SK-N-SH (cell line): ENCODE results near the gene MKRN2. TPM values are rescaled to one million over a fixed set of nuclear protein-coding genes. Genes with fewer than 3 reads are reported as not detected.
"Not testable (repeated sequence)": the region's sequence is repeated elsewhere in the genome, so short reads cannot be mapped to it uniquely, and the experiment has no call there.

Source experiments
- CTCF ChIA-PET: fragments of 300-600, 350-600 bp; formaldehyde crosslinking; extraction: SDS; loops from one replicate; lab custom pipeline; 2021; lab: Yijun Ruan, JAX
- POLR2A ChIA-PET: fragments of 350-600 bp; sonication (Branson Sonifier 250); formaldehyde crosslinking; extraction: SDS; loops from one replicate; lab custom pipeline; 2020; ENCODE audit warnings: antibody characterized with exemption, inconsistent platforms; lab: Yijun Ruan, JAX
- DNase-seq: peaks from one replicate; pipeline ENCODE4 v3.0.0; 2012
- H2AFZ ChIP-seq: fragments of 200-600 bp; sonication (generic); 2 replicates; pipeline ENCODE4 v1.8.1; 2016; ENCODE audit warnings: antibody characterized with exemption, mild to moderate bottlenecking, low read depth
- H3F3A ChIP-seq: fragments of 200-600 bp; sonication (generic); replicated peaks from 2 replicates; pipeline ENCODE3; 2016; ENCODE audit warnings: antibody characterized with exemption, mild to moderate bottlenecking; ENCODE audit not compliant: insufficient read depth
- H3K27ac ChIP-seq, 2 experiments: fragments of 200-500 bp in 1 of 2; fragments of 200-600 bp in 1 of 2; sonication (Bioruptor generic) in 1 of 2; sonication (generic), shearing (Covaris generic) in 1 of 2; 2 replicates each; pipeline versions ENCODE4 v1.5.1 to v1.6.1; 2014 to 2016; ENCODE audit warnings: low read depth in 2 of 2, inconsistent platforms in 1 of 2, low read length in 1 of 2, mild to moderate bottlenecking in 1 of 2, mixed read lengths in 1 of 2
- H3K27me3 ChIP-seq: fragments of 200-600 bp; sonication (generic), shearing (Covaris generic); 2 replicates; pipeline ENCODE4 v1.6.1; 2016; ENCODE audit warnings: mixed run types; ENCODE audit not compliant: insufficient read depth
- H3K36me3 ChIP-seq, 2 experiments: fragments of 200-500 bp in 1 of 2; fragments of 200-600 bp in 1 of 2; sonication (Bioruptor generic) in 1 of 2; sonication (generic) in 1 of 2; replicated peaks in 1 of 2; 2 replicates each; pipeline versions ENCODE3 to v1.5.1; 2014 to 2016; ENCODE audit warnings: low read length in 1 of 2, mild to moderate bottlenecking in 1 of 2; ENCODE audit not compliant: insufficient read depth in 2 of 2, control insufficient read depth in 1 of 2
- H3K4me1 ChIP-seq, 2 experiments: fragments of 200-500 bp in 1 of 2; fragments of 200-600 bp in 1 of 2; sonication (Bioruptor generic) in 1 of 2; sonication (generic), shearing (Covaris generic) in 1 of 2; 2 replicates each; pipeline versions ENCODE4 v1.5.1 to v1.6.1; 2014 to 2016; ENCODE audit warnings: low read depth in 1 of 2, low read length in 1 of 2, mixed run types in 1 of 2; ENCODE audit not compliant: insufficient read depth in 2 of 2, control insufficient read depth in 1 of 2
- H3K4me2 ChIP-seq: fragments of 200-600 bp; sonication (generic), shearing (Covaris generic); 2 replicates; pipeline ENCODE4 v1.6.1; 2017; ENCODE audit warnings: mixed run types
- H3K4me3 ChIP-seq, 2 experiments: fragments of 200-500 bp in 1 of 2; fragments of 200-600 bp in 1 of 2; sonication (Bioruptor generic) in 1 of 2; sonication (generic), shearing (Covaris generic) in 1 of 2; 2 replicates each; pipeline versions ENCODE4 v1.5.1 to v1.8.1; 2014 to 2016; ENCODE audit warnings: low read depth in 2 of 2, inconsistent platforms in 1 of 2, low read length in 1 of 2, mild to moderate bottlenecking in 1 of 2, mixed read lengths in 1 of 2, moderate library complexity in 1 of 2
- H3K79me2 ChIP-seq: fragments of 200-600 bp; sonication (generic); 2 replicates; pipeline ENCODE4 v1.8.1; 2017; ENCODE audit warnings: mild to moderate bottlenecking; ENCODE audit not compliant: insufficient read depth
- H3K9ac ChIP-seq: fragments of 200-600 bp; sonication (generic); 2 replicates; pipeline ENCODE4 v1.6.1; 2017; ENCODE audit warnings: mixed run types
- H3K9me2 ChIP-seq: fragments of 200-600 bp; sonication (generic); 2 replicates; pipeline ENCODE4 v1.6.1; 2017; ENCODE audit warnings: mixed run types
- H3K9me3 ChIP-seq: fragments of 200-600 bp; sonication (generic); 2 replicates; pipeline ENCODE4 v1.6.1; 2017; ENCODE audit warnings: mixed run types, mild to moderate bottlenecking, moderate library complexity
- H4K20me1 ChIP-seq: fragments of 200-600 bp; sonication (generic); 2 replicates; pipeline ENCODE4 v1.6.1; 2017; ENCODE audit warnings: mild to moderate bottlenecking, mixed run types; ENCODE audit not compliant: insufficient read depth
- FOSL2 ChIP-seq: IDR thresholded peaks from 2 replicates; pipeline ENCODE4 v1.4.0; 2012; ENCODE audit warnings: low read depth, mild to moderate bottlenecking, moderate library complexity, borderline replicate concordance
- FOXM1 ChIP-seq: IDR thresholded peaks from 2 replicates; pipeline ENCODE4 v1.4.0; 2012; ENCODE audit warnings: low read depth, mild to moderate bottlenecking
- MEF2A ChIP-seq: IDR thresholded peaks from 2 replicates; pipeline ENCODE4 v1.4.0; 2012; ENCODE audit warnings: low read depth, borderline replicate concordance
- POLR2AphosphoS5 ChIP-seq: IDR thresholded peaks from 2 replicates; pipeline ENCODE4 v1.6.1; 2012; ENCODE audit warnings: low read depth, low read length
- RCOR1 ChIP-seq: fragments of 150-350 bp; IDR thresholded peaks from 2 replicates; pipeline ENCODE4 v1.6.1; 2017; ENCODE audit warnings: antibody characterized with exemption, low read length
- RXRA ChIP-seq: IDR thresholded peaks from 2 replicates; pipeline ENCODE4 v1.4.0; 2012; ENCODE audit warnings: low read depth, mild to moderate bottlenecking, borderline replicate concordance
- SIN3A ChIP-seq: IDR thresholded peaks from 2 replicates; pipeline ENCODE4 v1.6.1; 2012; ENCODE audit warnings: low read depth, mild to moderate bottlenecking, low read length, moderate library complexity, borderline replicate concordance
- SMC3 ChIP-seq: IDR thresholded peaks from 2 replicates; pipeline ENCODE4 v1.6.1; 2012; ENCODE audit warnings: low read depth, low read length, improper control_type of control experiment
- TAF1 ChIP-seq: IDR thresholded peaks from 2 replicates; pipeline ENCODE4 v1.6.1; 2012; ENCODE audit warnings: low read depth, mild to moderate bottlenecking, low read length, moderate library complexity, borderline replicate concordance
- TCF12 ChIP-seq: IDR thresholded peaks from 2 replicates; pipeline ENCODE4 v1.4.0; 2012
- TEAD4 ChIP-seq: IDR thresholded peaks from 2 replicates; pipeline ENCODE4 v1.4.0; 2012; ENCODE audit warnings: mild to moderate bottlenecking, borderline replicate concordance; ENCODE audit not compliant: insufficient read depth
- WGBS: methylation state at CpG from one replicate; pipeline ENCODE4 v1.1.6; 2017; ENCODE audit warnings: low lambda C conversion rate; 5-methylcytosine and 5-hydroxymethylcytosine counted together
- polyA plus RNA-seq, 3 experiments: library from polyadenylated mRNA; depleted of rRNA; stranded (reverse); fragments of >200 nt; gene quantifications; 2 replicates each; pipeline ENCODE4 v1.2.3, GENCODE V29; 2012
- TF ChIP-seq, protein P1 (sequence below): IDR thresholded peaks from 2 replicates; pipeline ENCODE4 v1.4.0; 2012; ENCODE audit warnings: low read depth, borderline replicate concordance
- TF ChIP-seq, protein P2 (sequence below): fragments of 200-600 bp; sonication (generic); IDR thresholded peaks from 2 replicates; pipeline ENCODE4 v1.6.1; 2017; ENCODE audit warnings: antibody characterized with exemption, mild to moderate bottlenecking, moderate library complexity
- TF ChIP-seq, protein P3 (sequence below): fragments of 150-350 bp; IDR thresholded peaks from 2 replicates; pipeline ENCODE4 v1.6.1; 2017; ENCODE audit warnings: antibody characterized with exemption, low read length, low read depth, borderline replicate concordance
- TF ChIP-seq, protein P4 (sequence below): IDR thresholded peaks from 2 replicates; pipeline ENCODE4 v1.4.0; 2012; ENCODE audit warnings: low read depth, borderline replicate concordance
- TF ChIP-seq, protein P5 (sequence below): fragments of 150-350 bp; IDR thresholded peaks from 2 replicates; pipeline ENCODE4 v1.6.1; 2016; ENCODE audit warnings: mild to moderate bottlenecking, low read depth, low read length

MKRN2 gene
- polyA plus RNA-seq, 1 of the 3 experiments (the other 2 are of a cell fraction) = 29.8 TPM

DNA sequence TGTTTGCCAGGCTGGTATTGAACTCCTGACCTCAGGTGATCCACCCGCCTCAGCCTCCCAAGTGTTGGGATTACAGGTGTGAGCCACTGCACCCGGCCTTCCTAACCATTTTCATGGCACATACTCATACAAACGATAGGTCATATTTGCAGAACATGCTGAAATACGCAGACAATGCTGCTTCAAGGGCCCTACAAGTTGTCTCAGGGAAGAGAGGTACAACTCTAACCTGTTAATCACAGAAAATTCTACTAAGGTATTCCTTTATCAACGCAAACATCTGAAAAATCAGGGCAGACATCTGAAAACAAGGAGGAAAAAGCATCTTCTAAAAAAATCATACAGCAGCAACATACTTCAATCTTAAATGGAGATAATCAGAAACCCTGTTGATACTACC lies 67.2 kb downstream of the MKRN2 start (continued):
- TF ChIP-seq, protein P1, sequence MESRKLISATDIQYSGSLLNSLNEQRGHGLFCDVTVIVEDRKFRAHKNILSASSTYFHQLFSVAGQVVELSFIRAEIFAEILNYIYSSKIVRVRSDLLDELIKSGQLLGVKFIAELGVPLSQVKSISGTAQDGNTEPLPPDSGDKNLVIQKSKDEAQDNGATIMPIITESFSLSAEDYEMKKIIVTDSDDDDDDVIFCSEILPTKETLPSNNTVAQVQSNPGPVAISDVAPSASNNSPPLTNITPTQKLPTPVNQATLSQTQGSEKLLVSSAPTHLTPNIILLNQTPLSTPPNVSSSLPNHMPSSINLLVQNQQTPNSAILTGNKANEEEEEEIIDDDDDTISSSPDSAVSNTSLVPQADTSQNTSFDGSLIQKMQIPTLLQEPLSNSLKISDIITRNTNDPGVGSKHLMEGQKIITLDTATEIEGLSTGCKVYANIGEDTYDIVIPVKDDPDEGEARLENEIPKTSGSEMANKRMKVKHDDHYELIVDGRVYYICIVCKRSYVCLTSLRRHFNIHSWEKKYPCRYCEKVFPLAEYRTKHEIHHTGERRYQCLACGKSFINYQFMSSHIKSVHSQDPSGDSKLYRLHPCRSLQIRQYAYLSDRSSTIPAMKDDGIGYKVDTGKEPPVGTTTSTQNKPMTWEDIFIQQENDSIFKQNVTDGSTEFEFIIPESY = no peak
- TF ChIP-seq, protein P2, sequence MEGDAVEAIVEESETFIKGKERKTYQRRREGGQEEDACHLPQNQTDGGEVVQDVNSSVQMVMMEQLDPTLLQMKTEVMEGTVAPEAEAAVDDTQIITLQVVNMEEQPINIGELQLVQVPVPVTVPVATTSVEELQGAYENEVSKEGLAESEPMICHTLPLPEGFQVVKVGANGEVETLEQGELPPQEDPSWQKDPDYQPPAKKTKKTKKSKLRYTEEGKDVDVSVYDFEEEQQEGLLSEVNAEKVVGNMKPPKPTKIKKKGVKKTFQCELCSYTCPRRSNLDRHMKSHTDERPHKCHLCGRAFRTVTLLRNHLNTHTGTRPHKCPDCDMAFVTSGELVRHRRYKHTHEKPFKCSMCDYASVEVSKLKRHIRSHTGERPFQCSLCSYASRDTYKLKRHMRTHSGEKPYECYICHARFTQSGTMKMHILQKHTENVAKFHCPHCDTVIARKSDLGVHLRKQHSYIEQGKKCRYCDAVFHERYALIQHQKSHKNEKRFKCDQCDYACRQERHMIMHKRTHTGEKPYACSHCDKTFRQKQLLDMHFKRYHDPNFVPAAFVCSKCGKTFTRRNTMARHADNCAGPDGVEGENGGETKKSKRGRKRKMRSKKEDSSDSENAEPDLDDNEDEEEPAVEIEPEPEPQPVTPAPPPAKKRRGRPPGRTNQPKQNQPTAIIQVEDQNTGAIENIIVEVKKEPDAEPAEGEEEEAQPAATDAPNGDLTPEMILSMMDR = no peak
- TF ChIP-seq, protein P3, sequence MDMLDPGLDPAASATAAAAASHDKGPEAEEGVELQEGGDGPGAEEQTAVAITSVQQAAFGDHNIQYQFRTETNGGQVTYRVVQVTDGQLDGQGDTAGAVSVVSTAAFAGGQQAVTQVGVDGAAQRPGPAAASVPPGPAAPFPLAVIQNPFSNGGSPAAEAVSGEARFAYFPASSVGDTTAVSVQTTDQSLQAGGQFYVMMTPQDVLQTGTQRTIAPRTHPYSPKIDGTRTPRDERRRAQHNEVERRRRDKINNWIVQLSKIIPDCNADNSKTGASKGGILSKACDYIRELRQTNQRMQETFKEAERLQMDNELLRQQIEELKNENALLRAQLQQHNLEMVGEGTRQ = no peak
- TF ChIP-seq TCF12 = no peak

DNA sequence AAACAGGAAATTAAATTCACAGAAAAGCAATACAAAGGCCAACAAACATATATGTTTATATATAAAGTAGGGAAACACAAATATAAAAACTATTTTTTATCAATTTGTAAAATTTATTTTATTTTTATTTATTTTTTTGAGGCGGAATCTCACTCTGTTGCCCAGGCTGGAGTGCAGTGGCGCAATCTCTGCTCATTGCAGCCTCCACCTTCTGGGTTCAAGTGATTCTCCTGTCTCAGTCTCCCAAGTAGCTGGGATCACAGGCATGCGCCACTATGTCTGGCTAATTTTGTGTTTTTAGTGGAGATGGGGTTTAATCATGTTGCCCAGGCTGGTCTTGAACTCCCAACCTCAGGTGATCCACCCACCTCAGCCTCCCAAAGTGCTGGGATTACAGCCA lies 68.1 kb downstream of the MKRN2 start:
- POLR2A ChIA-PET, H3K4me3 ChIP-seq, H3K4me1 ChIP-seq, H3K9me2 ChIP-seq, H2AFZ ChIP-seq, H3K36me3 ChIP-seq, DNase-seq, H3K4me2 ChIP-seq, H3K9ac ChIP-seq, H3K27ac ChIP-seq, H3K27me3 ChIP-seq, H3K9me3 ChIP-seq: not testable (repeated sequence)
- CTCF ChIA-PET = interaction anchor here (1.0 kb wide), 1 partner anchor 24 kb away, joined by 3 read pairs; no protein-coding TSS in a partner anchor
- Histone ChIP-seq H3K79me2 (peaks cover 100% of the 10 kb centered on the region), H3F3A (peaks cover 11% of the 10 kb centered on the region), H4K20me1 (peaks cover 94% of the 10 kb centered on the region)
- over 99% methylated on average over 3 of the region's 3 CpGs for WGBS

DNA sequence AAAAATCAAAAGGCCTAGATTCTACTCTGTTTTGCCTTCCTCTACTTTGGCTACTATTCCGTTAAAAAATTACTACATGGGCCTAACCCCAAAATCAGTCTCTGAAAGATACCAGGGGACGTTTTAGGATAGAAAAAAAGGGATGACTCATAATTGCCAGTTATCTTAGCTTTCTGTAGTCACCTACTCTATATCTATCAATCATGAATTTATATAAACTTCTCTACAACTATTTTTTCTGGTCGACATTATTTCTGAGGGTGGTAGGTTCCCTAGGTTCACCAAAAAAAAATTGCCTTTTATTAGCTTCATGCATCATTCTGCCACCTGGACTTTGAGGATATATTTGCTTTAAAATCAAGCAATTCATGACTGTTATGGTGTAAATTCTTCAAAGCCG lies 70.5 kb downstream of the MKRN2 start:
- H3K36me3 ChIP-seq = no peaks in the 10 kb centered on the region
- H3K4me1 ChIP-seq = peaks cover 11% of the 10 kb centered on the region in 2 experiments; a peak in 3 of 4 replicates
- H3K4me2 ChIP-seq = no peak overlapping the region
- no peak overlapping the region for H2AFZ ChIP-seq
- no peaks in the 10 kb centered on the region for H3K27me3 ChIP-seq
- no peak overlapping the region for H3K9ac ChIP-seq
- CTCF ChIA-PET = no interaction called here
- H3F3A ChIP-seq = peaks cover 14% of the 10 kb centered on the region
- no peak overlapping the region for H3K27ac ChIP-seq
- DNase-seq = no peak
- POLR2A ChIA-PET = no interaction called here
- no peak overlapping the region for H3K4me3 ChIP-seq
- WGBS = 64% methylated on average over 4 of the region's 4 CpGs
- no peaks in the 10 kb centered on the region for H3K9me3 ChIP-seq
- H4K20me1 ChIP-seq = peaks cover 94% of the 10 kb centered on the region
- peaks cover 100% of the 10 kb centered on the region for H3K79me2 ChIP-seq
- H3K9me2 ChIP-seq = no peaks in the 10 kb centered on the region
- TF ChIP-seq TAF1 (no peak), SIN3A (no peak), FOSL2 (no peak), RXRA (no peak), FOXM1 (no peak), MEF2A (no peak), RCOR1 (no peak), TEAD4 (no peak), POLR2AphosphoS5 (no peak), TCF12 (no peak), SMC3 (no peak)
- TF ChIP-seq, protein P4, sequence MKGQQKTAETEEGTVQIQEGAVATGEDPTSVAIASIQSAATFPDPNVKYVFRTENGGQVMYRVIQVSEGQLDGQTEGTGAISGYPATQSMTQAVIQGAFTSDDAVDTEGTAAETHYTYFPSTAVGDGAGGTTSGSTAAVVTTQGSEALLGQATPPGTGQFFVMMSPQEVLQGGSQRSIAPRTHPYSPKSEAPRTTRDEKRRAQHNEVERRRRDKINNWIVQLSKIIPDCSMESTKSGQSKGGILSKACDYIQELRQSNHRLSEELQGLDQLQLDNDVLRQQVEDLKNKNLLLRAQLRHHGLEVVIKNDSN = no peak
- TF ChIP-seq, protein P2 = no peak
- TF ChIP-seq, protein P5, sequence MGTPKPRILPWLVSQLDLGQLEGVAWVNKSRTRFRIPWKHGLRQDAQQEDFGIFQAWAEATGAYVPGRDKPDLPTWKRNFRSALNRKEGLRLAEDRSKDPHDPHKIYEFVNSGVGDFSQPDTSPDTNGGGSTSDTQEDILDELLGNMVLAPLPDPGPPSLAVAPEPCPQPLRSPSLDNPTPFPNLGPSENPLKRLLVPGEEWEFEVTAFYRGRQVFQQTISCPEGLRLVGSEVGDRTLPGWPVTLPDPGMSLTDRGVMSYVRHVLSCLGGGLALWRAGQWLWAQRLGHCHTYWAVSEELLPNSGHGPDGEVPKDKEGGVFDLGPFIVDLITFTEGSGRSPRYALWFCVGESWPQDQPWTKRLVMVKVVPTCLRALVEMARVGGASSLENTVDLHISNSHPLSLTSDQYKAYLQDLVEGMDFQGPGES = no peak
